HG02798 (cell line): ENCODE data around the gene MPHOSPH6.
"Not testable (repeated sequence)": the region's sequence is repeated elsewhere in the genome, so short reads cannot be mapped to it uniquely, and the experiment has no call there.

ENCODE experiments used
- ATAC-seq: cut with Tn5 transposase; IDR thresholded peaks from one replicate; pipeline ENCODE4 v1.9.1; 2021; ENCODE audit warnings: mild to moderate bottlenecking; ENCODE audit not compliant: unreplicated experiment, poor library complexity

The MPHOSPH6 gene

GRCh38 chr16:82133798-82134197 lies 36.2 kb downstream of the MPHOSPH6 start:
- ATAC-seq, result no peak

GRCh38 chr16:82129881-82130280 lies 40.1 kb downstream of the MPHOSPH6 start:
- ATAC-seq, result no peak

DNA sequence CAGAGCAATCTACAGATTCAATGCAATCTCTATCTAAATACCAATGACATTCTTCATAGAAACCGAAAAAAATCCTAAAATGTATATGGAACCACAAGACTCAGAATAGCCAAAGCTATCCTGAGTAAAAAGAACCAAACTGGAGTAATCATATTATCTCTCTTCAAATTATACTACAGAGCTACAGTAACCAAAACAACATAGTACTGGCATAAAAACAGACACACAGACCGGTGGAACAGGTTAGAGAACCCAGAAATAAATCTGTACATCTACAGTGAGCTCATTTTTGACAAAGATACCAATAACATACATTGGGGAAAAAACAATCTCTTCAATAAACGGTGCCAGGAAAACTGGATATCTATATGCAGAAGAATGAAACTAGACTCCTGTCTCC lies 45.4 kb downstream of the MPHOSPH6 start:
- ATAC-seq, result no peak

GRCh38 chr16:82119405-82119804 lies 50.6 kb downstream of the MPHOSPH6 start:
- no peak for ATAC-seq

DNA sequence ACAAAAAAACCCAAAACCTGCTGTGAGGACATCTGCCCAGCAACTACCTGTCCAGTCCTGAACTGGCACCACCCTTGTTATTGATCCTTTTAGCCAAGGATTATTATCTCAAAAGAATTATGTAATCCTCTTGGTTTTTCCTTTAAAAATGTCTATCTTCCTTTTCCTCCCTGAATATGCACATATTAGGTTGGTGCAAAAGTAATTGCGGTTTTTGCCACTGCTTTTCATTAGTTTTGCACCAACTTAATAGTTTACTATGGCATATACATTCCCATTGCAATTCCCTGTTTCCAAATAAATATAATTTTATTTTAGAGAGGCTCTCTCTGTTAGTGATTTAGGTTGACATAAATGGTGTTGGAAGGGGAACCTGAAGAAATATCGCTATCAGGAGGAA lies 51.3 kb downstream of the MPHOSPH6 start:
- no peak for ATAC-seq

DNA sequence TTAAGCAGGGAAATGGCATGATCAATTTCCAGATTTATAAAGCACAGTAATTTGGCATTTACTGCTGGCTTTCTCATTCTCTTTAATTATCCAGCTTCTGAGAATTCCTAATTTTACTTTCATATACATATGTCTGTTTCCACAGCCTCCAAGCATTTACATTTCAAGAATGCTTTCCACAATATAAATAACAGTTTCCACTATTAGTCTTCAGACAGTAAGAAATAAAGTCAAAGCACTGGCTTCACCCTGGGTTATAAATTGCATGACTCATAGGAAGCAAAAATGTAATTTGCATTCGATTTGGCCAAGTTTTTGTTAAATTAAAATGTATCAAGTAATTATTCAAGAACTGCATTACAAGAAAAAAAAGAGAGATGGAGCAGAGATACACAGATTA lies 53.5 kb downstream of the MPHOSPH6 start:
- ATAC-seq, result no peak

DNA sequence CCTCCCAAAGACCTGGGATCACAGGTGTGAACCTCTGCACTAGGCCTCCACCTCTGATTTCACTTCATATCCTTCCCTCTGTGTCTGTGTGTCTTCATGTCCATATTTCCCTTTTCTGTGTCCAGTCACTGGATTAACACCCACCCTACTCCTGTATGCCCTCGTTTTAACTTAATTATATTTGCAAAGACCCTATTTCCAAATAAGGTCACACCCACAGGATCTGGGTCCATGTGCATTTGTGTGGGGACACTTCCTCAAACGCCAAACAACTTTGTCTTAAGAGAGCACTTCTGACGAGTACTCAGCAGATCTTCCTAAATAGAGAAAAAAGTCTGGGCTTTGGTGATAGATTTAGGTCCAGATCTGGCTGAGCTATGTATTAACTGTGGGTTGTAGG lies 56.3 kb downstream of the MPHOSPH6 start:
- no peak for ATAC-seq

DNA sequence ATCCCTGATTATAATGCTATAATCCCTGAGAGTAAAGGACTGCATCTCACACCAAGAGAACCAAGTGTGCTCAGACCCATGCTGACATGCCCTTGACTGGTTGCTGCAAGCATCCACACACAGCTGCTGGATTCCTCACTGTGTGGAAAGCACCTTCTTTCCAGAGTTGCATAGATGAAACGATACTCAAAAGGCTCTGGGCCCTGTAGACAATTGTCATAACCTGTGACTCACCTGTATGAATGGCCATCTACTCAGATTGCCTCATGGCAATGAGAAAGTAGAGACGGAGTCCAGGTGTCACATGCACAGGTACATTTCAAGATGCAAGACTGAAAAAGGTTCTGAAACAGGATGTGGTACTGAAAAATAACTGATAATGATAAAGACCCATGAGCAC lies 58.1 kb downstream of the MPHOSPH6 start:
- no peak for ATAC-seq

GRCh38 chr16:82109266-82109665 lies 60.8 kb downstream of the MPHOSPH6 start:
- ATAC-seq, result not testable (repeated sequence)

- ATAC-seq, result no peak
These were observed 61.2 kb downstream of the MPHOSPH6 start for GRCh38 chr16:82108774-82109173.

DNA sequence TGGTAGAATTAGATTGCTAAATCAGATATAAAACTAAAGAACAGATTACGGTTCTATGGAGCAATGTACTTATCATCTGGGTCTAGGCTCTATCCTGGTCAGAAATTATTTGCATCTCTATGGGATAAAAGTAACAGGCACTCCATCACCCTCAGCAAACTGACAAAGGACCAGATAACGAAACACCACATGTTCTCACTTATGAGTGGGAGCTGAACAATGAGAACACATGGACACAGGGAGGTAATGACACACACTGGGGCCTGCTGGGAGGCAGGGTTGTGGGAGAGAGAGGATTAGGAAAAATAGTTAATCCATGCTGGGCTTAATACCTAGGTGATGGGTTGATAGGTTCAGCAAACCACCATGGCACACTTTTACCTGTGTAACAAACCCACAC lies 61.9 kb downstream of the MPHOSPH6 start:
- no peak for ATAC-seq

DNA sequence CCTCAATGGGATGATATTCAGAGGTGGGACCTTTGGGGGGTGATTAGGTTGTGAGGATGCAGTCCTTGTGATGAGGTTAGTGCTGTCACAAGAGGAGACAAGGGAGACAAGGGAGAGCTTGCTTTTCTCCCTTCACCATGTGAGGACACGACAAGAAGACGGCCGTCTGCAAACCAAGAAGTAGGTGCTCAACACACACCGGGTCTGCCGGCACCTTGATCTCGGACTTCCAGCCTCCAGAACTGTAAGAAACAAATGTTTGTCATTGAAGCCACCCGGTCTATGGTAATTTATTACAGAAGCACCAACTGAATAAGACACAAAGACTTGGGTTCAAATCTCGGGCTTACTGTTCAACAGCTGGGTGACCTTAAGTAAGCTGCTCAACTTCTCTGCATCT lies 64.9 kb downstream of the MPHOSPH6 start:
- ATAC-seq, result no peak
